GM21825 (cell line): ENCODE results near the gene ME3.

ENCODE experiments used
- ATAC-seq: cut with Tn5 transposase; IDR thresholded peaks from one replicate; pipeline ENCODE4 v1.9.1; 2021; ENCODE audit warnings: mild to moderate bottlenecking, moderate library complexity; ENCODE audit not compliant: unreplicated experiment

Gene ME3

GRCh38 chr11:86398106-86398505, 274.3 kb downstream of the ME3 start:
- ATAC-seq, result no peak

DNA sequence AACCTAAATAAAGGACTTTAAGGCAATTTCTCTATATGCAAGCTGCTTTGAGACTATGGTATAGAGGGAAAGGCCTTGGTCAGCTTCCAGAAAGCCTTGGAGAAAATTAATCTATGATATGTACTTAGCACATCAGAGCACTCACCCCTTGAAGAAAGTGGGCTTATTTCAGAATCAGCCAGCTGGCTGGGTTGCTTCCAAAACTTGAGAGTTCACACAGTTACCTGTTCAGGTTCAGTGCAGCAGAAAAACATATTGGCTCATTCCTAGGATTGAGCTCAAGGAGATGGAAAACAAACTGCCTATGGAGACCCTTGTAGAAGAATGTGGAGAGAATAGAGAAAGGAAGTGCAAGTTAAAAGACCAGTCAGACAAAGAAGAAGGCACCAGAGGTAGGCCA, 275.1 kb downstream of the ME3 start:
- ATAC-seq, result no peak

GRCh38 chr11:86396396-86396795, 276.0 kb downstream of the ME3 start:
- ATAC-seq, result no peak

- ATAC-seq, result no peak
Measured at GRCh38 chr11:86395061-86395551, 277.3 kb downstream of the ME3 start.
